Measurements from ENCODE around the gene ISG20. TPM values are rescaled to one million over a fixed set of nuclear protein-coding genes. Genes with fewer than 3 reads are reported as not detected.

Gene ISG20
- 3.1 and 4.9 TPM in 2 replicates for total RNA-seq

DNA sequence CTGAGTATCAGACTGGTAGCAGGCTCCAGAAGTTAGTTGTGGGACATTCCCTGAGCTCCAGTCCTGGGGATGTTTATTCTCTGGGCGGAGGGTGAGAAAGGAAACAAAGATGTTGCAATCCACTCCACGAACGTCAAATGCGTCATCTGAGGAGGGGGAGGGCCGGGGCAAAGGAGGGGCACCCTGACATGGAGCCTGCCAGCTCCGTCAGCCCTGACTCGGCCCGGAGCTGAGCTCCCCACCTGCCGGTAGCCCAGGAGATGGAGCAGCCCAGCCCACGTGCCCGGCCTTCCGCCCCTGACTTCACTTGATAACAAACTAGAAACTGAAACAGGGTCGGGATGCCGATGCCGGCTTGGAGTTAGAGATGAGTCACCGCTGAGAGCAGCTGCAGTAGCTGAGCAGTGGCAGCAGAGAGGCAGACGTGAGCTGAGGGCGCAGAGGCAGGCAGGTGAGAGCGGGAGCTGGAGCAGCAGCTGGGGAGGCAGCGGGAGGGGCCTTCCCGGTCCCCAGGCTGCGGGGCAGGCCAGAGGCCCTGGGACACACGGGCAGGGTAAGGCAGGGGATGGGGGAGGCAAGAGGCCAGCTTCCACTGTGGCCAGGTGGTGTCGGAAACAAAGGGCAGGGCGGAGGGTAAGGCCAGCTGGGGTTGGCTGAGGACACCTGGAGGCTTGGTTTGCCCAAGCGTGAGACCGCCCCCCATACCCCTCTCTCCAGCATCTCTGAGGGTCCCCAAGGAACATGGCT is at the start of gene ISG20:
ISG20 (plus strand) TSS at position 391 of the 747 bp plus-strand sequence; CDS start at position 742, 351 bp downstream.

DNA sequence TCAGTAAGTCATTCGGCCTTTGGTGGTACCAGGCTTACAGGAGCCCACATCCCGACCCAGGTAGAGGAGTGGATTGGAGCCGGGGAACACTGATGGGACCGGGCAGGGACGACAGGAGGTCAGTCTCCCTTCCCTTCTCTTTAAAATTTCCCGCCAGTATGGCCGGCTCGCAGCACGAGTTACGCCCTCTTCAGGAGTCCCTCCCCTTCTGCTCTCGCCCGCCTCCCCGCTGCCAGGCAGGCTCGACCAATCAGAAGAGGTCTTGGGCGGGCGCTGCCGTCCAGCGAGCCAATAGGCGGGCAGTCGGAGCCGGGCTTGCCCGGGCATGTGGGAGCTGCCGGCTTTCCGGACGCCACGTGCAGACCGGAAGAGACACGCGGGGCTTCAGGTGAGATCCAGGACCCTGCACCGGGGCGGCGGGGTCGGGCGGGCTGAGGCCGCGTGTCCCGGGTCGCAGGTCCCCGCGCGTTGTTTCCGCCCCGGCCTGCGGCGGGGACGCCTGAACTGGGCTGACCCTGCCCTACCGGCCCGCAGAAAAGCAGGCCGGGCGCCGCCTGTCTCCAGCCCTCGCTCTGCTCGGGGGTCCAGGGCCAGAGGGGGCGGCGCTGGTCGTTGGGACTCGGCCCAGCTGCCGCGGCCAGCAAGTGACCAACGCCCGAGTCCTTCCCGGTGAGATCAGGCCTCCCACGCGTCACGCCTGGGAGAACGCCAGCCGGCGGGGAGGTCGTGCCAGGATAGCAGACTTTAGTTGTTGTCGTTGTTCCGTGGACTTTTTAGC is 17.6 kb upstream of the ISG20 start, which contains the start of gene AEN:
AEN (plus strand) TSS at position 346 of the 778 bp plus-strand sequence. CDS start 4,870 bp downstream, outside the sequence.

Other genes starting within 250 kb of the ISG20 start
- 10.7 and 11.9 TPM in 2 replicates for gene MRPL46, start 171.6 kb upstream of the ISG20 start, total RNA-seq
- gene MRPS11, start 171.3 kb upstream of the ISG20 start, total RNA-seq = 38.1 and 40.1 TPM in 2 replicates
- gene DET1, start 92.3 kb upstream of the ISG20 start, total RNA-seq = 3.6 and 3.9 TPM in 2 replicates
- gene AEN, start 17.7 kb upstream of the ISG20 start, total RNA-seq = 41.1 and 49.4 TPM in 2 replicates
- under 0.01 and 0.09 TPM in 2 replicates for gene ACAN, start 164.4 kb downstream of the ISG20 start, total RNA-seq

Data from bronchial smooth muscle cell (primary cell).